K562 (cell line): Measurements from ENCODE around the gene DMXL1. TPM values are rescaled to one million over a fixed set of nuclear protein-coding genes. Genes with fewer than 3 reads are reported as not detected.

Source experiments
- ATAC-seq: fragments of 200-7000 bp; cut with Tn5 transposase; 3 replicates; pipeline ENCODE4 v1.9.1; 2020; ENCODE audit warnings: moderate library complexity
- BruUV-seq: library from RNA; stranded (reverse); fragments of 400-500 nt; replicated peaks from 2 replicates; lab custom pipeline; 2021; lab: Mats Ljungman, UMichigan
- CTCF ChIA-PET: fragments of 300-600 bp; formaldehyde crosslinking; extraction: SDS; loops from one replicate; lab custom pipeline; 2021; ENCODE audit warnings: low intra/inter-chr PET ratio; lab: Yijun Ruan, JAX
- POLR2A ChIA-PET: fragments of 300-600, 350-650 bp; sonication (Branson Sonifier 250); formaldehyde crosslinking; extraction: SDS; loops from one replicate; lab custom pipeline; 2021; ENCODE audit warnings: antibody characterized with exemption, inconsistent platforms; lab: Yijun Ruan, JAX
- DNase-seq, 4 experiments: peaks; one replicate each; pipeline versions ENCODE4 v3.0.0 to v3.0.0-alpha.2; 2011 to 2018; ENCODE audit warnings: low spot score in 3 of 4, mixed read lengths in 3 of 4; ENCODE audit errors: extremely low read depth in 1 of 4
- FAIRE-seq: peaks from 2 replicates; lab custom pipeline; 2011; peaks lifted over from hg19 to GRCh38; lab: Jason Lieb, UNC
- H2AFZ ChIP-seq: 2 replicates; pipeline ENCODE4 v1.6.0; 2011; ENCODE audit warnings: low read depth, low read length, control low read depth, inconsistent platforms
- H3K27ac ChIP-seq: fragments of 200-600 bp; 3 replicates; pipeline ENCODE4 v1.8.0; 2011; ENCODE audit warnings: low read depth, mild to moderate bottlenecking, control low read depth, inconsistent platforms, low read length, moderate library complexity, mixed read lengths; ENCODE audit errors: extremely low read depth
- H3K27me3 ChIP-seq, 2 experiments: fragments of 300-600 bp in 1 of 2; 2 replicates in 1 of 2; 3 replicates in 1 of 2; pipeline versions ENCODE4 v1.6.0 to v1.8.0; 2011; ENCODE audit warnings: inconsistent platforms in 2 of 2, low read length in 2 of 2, mild to moderate bottlenecking in 1 of 2, mixed read lengths in 1 of 2, moderate library complexity in 1 of 2; ENCODE audit not compliant: control insufficient read depth in 2 of 2, insufficient read depth in 2 of 2
- H3K36me3 ChIP-seq: fragments of 300-600 bp; 3 replicates; pipeline ENCODE4 v1.8.0; 2011; ENCODE audit warnings: mild to moderate bottlenecking, low read length, inconsistent platforms; ENCODE audit not compliant: control insufficient read depth, insufficient read depth
- H3K4me1 ChIP-seq, 2 experiments: fragments of 200-600 bp in 1 of 2; replicated peaks in 1 of 2; 2 replicates in 1 of 2; 3 replicates in 1 of 2; pipeline versions ENCODE4 v1.5.1 to v1.8.0; 2011; ENCODE audit warnings: inconsistent platforms in 2 of 2, low read length in 2 of 2, mild to moderate bottlenecking in 1 of 2, mixed read lengths in 1 of 2, moderate library complexity in 1 of 2; ENCODE audit not compliant: control insufficient read depth in 2 of 2, insufficient read depth in 2 of 2
- H3K4me2 ChIP-seq: 2 replicates; pipeline ENCODE4 v1.6.1; 2011; ENCODE audit warnings: low read length, control low read depth, inconsistent platforms, mixed read lengths; ENCODE audit not compliant: insufficient read depth
- H3K4me3 ChIP-seq: fragments of 200-600 bp; sonication (generic), shearing (Covaris generic); 2 replicates; pipeline ENCODE4 v1.5.1; 2016; ENCODE audit warnings: control low read depth, inconsistent platforms
- H3K79me2 ChIP-seq: fragments of 200-600 bp; 3 replicates; pipeline ENCODE4 v1.8.0; 2011; ENCODE audit warnings: low read length, inconsistent platforms; ENCODE audit not compliant: control insufficient read depth, insufficient read depth
- H3K9ac ChIP-seq, 2 experiments: 2 replicates each; pipeline versions ENCODE4 v1.6.0 to v1.6.1; 2011; ENCODE audit warnings: low read depth in 2 of 2, low read length in 2 of 2, control low read depth in 1 of 2, inconsistent platforms in 1 of 2, mild to moderate bottlenecking in 1 of 2, mixed read lengths in 1 of 2; ENCODE audit not compliant: insufficient read depth in 1 of 2
- H3K9me1 ChIP-seq: one replicate; pipeline ENCODE4 v1.6.0; 2011; ENCODE audit warnings: inconsistent platforms, mild to moderate bottlenecking, low read length, moderate library complexity; ENCODE audit not compliant: control insufficient read depth, insufficient read depth
- H3K9me3 ChIP-seq: replicated peaks from 2 replicates; pipeline ENCODE4 v1.5.1; 2011; ENCODE audit warnings: low read depth, low read length, inconsistent platforms; ENCODE audit not compliant: control insufficient read depth, insufficient read depth
- H4K20me1 ChIP-seq: replicated peaks from 2 replicates; pipeline ENCODE4 v1.6.1; 2011; ENCODE audit warnings: low read length, inconsistent platforms, mixed read lengths; ENCODE audit not compliant: control insufficient read depth, insufficient read depth
- ASH1L ChIP-seq: fragments of 450-650 bp; IDR thresholded peaks from 2 replicates; pipeline ENCODE4 v1.6.1; 2018; ENCODE audit warnings: borderline replicate concordance, mild to moderate bottlenecking, low read depth; ENCODE audit not compliant: partially characterized antibody
- C11orf30 ChIP-seq: fragments of 450-650 bp; IDR thresholded peaks from 2 replicates; pipeline ENCODE4 v1.6.1; 2016; ENCODE audit warnings: low read depth, mild to moderate bottlenecking
- FOXA1 ChIP-seq: fragments of 450-650 bp; IDR thresholded peaks from 2 replicates; pipeline ENCODE4 v1.6.1; 2016; ENCODE audit warnings: mild to moderate bottlenecking, borderline replicate concordance
- TAF1 ChIP-seq: IDR thresholded peaks from 2 replicates; pipeline ENCODE4 v1.6.1; 2011; ENCODE audit warnings: mild to moderate bottlenecking, low read length, moderate library complexity; ENCODE audit not compliant: insufficient read depth, control insufficient read depth, severe bottlenecking; ENCODE audit errors: extremely low read depth
- ZNF384 ChIP-seq: IDR thresholded peaks from 2 replicates; pipeline ENCODE4 v1.6.1; 2012; ENCODE audit warnings: low read depth, low read length, improper control_type of control experiment
- ZNF512 ChIP-seq: IDR thresholded peaks from 2 replicates; pipeline ENCODE4 v1.6.1; 2016; ENCODE audit warnings: missing genetic modification characterization, missing compliant biosample characterization
- ZNF57 ChIP-seq: fragments of 450-650 bp; formaldehyde crosslinking; IDR thresholded peaks from 2 replicates; pipeline ENCODE4 v1.4.0; 2020; ENCODE audit warnings: mild to moderate bottlenecking, moderate library complexity
- WGBS: fragments of 100-300 bp; shearing (Covaris generic); methylation state at CpG from one replicate; pipeline ENCODE4 v1.1.6; 2016; ENCODE audit warnings: low coverage, mixed read lengths; ENCODE audit not compliant: insufficient coverage; ENCODE audit errors: missing lambda C conversion rate; 5-methylcytosine and 5-hydroxymethylcytosine counted together
- in situ Hi-C: fragments of 300-500 bp; cut with MboI; formaldehyde crosslinking; loops from 4 replicates; pipeline ENCODE4 v1.15.0; 2018; ENCODE audit warnings: inconsistent platforms, mixed read lengths
- intact Hi-C: fragments of 100-400 bp; cut with micrococcal nuclease; formaldehyde crosslinking; loops from 2 replicates; pipeline ENCODE4 v1.14.2; 2022
- polyA plus RNA-seq, 8 experiments: library from polyadenylated mRNA; depleted of rRNA in 4 of 8; stranded (reverse) in 5 of 8; unstranded in 3 of 8; fragments of >200 nt; fragmentation: Nextera tagmentation in 2 of 8; fragmentation: Illumina TruSeq in 1 of 8; extraction: Ambion mirVana in 2 of 8; extraction: Trizol in 1 of 8; gene quantifications; 2 replicates each; pipeline versions ENCODE4 v1.2.1 to v1.2.3, GENCODE V29; 2011 to 2014; ENCODE audit warnings: inconsistent platforms in 1 of 8, missing spikeins in 1 of 8
- total RNA-seq, 7 experiments: library from RNA; depleted of rRNA in 6 of 7; stranded (reverse); fragments of >200 nt in 6 of 7; fragmentation: Illumina TruSeq in 2 of 7; extraction: Trizol in 2 of 7; gene quantifications; 2 replicates each; pipeline versions ENCODE4 v1.2.1 to v1.2.3, GENCODE V29; 2011 to 2021; ENCODE audit warnings: low replicate concordance in 1 of 7
- TF ChIP-seq, protein P1 (sequence below): fragments of 450-650 bp; formaldehyde crosslinking; IDR thresholded peaks from 2 replicates; pipeline ENCODE4 v1.4.0; 2022; ENCODE audit warnings: mild to moderate bottlenecking, moderate library complexity
- TF ChIP-seq, protein P2 (sequence below): fragments of 450-650 bp; IDR thresholded peaks from 2 replicates; pipeline ENCODE4 v1.6.1; 2016; ENCODE audit warnings: low read depth

DMXL1 gene
- total and polyA plus RNA-seq, 9 of the 15 experiments (the other 6 are each of a cell fraction or from before 2014, with no cell fraction given): 8.3 to 40.3 (median 30.6) TPM

DNA sequence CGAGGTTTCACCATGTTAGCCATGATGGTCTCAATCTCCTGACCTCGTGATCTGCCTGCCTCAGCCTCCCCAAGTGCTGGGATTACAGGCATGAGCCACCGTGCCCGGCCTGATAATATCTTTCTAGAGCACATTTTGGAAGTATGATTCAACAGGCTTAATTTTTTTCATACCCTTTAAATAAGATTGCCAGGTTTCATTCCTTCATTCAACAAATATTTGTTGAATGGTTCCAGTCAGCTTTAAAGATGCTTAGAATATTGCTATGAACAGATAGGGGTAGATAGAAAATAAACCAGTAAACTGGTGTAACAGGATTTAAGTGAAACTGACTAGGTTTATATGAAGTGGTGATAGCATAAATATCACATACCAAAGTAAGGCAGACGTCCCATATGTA is 41.3 kb downstream of the DMXL1 start (continued):
- TF ChIP-seq ZNF512 (tag) (no peak), TAF1 (no peak), ASH1L (no peak), FOXA1 (no peak), ZNF57 (CRISPR knock-in tag) (no peak)
- TF ChIP-seq, protein P1, sequence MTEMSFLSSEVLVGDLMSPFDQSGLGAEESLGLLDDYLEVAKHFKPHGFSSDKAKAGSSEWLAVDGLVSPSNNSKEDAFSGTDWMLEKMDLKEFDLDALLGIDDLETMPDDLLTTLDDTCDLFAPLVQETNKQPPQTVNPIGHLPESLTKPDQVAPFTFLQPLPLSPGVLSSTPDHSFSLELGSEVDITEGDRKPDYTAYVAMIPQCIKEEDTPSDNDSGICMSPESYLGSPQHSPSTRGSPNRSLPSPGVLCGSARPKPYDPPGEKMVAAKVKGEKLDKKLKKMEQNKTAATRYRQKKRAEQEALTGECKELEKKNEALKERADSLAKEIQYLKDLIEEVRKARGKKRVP: no peak
- TF ChIP-seq, all 486 proteins: peak for 0

DNA sequence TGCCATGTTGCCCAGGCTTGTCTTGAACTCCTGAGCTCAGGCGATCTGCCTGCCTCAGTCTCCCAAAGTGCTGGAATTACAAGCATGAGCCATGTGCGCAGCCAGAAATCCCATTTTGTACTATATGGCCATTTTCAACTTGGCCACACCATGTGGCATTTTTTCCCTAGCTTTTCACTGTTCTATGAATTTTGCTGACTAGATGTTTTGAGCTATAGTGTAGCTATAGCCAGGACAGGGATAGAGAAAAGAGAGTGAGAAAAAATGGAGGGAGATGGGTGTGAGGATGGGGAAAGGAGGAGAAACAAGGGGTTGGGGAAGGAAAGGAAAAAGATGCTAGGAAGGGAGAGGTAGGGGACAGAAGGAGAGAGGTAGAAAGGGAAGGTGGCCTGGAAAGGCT is 46.4 kb downstream of the DMXL1 start:
- intact Hi-C loops (no loop called here), in situ Hi-C loops (no loop called here)
- FAIRE-seq (no peak), DNase-seq (no peak), ATAC-seq (no peak)
- Histone ChIP-seq H3K79me2 (no peaks in the 10 kb centered on the region), H3K36me3 (peaks cover 63% of the 10 kb centered on the region; the same call in 2 of the 3 replicates), H3K27ac (no peak overlapping the region), H3K4me2 (no peak overlapping the region), H3K4me3 (no peak overlapping the region), H3K9me1 (no peaks in the 10 kb centered on the region), H3K9ac (no peak overlapping the region), H3K27me3 (no peaks in the 10 kb centered on the region), H3K9me3 (0 out of 2 replicates have a peak, but pooled peaks cover 2% of the 10 kb centered on the region), H3K4me1 (no peaks in the 10 kb centered on the region), H2AFZ (no peak overlapping the region), H4K20me1 (no peaks in the 10 kb centered on the region)
- BruUV-seq: no TSS peak
- CTCF ChIA-PET: no interaction called here
- POLR2A ChIA-PET: interaction anchor here (0.6 to 1.2 kb wide), 3 partner anchors 18 to 294 kb away, joined by 3 read pairs; no protein-coding TSS in a partner anchor
- 97% methylated on average over 2 of the region's 2 CpGs for WGBS
- peak; percentile 85 for TF ChIP-seq C11orf30
- no peak for TF ChIP-seq ZNF384
- TF ChIP-seq, protein P2, sequence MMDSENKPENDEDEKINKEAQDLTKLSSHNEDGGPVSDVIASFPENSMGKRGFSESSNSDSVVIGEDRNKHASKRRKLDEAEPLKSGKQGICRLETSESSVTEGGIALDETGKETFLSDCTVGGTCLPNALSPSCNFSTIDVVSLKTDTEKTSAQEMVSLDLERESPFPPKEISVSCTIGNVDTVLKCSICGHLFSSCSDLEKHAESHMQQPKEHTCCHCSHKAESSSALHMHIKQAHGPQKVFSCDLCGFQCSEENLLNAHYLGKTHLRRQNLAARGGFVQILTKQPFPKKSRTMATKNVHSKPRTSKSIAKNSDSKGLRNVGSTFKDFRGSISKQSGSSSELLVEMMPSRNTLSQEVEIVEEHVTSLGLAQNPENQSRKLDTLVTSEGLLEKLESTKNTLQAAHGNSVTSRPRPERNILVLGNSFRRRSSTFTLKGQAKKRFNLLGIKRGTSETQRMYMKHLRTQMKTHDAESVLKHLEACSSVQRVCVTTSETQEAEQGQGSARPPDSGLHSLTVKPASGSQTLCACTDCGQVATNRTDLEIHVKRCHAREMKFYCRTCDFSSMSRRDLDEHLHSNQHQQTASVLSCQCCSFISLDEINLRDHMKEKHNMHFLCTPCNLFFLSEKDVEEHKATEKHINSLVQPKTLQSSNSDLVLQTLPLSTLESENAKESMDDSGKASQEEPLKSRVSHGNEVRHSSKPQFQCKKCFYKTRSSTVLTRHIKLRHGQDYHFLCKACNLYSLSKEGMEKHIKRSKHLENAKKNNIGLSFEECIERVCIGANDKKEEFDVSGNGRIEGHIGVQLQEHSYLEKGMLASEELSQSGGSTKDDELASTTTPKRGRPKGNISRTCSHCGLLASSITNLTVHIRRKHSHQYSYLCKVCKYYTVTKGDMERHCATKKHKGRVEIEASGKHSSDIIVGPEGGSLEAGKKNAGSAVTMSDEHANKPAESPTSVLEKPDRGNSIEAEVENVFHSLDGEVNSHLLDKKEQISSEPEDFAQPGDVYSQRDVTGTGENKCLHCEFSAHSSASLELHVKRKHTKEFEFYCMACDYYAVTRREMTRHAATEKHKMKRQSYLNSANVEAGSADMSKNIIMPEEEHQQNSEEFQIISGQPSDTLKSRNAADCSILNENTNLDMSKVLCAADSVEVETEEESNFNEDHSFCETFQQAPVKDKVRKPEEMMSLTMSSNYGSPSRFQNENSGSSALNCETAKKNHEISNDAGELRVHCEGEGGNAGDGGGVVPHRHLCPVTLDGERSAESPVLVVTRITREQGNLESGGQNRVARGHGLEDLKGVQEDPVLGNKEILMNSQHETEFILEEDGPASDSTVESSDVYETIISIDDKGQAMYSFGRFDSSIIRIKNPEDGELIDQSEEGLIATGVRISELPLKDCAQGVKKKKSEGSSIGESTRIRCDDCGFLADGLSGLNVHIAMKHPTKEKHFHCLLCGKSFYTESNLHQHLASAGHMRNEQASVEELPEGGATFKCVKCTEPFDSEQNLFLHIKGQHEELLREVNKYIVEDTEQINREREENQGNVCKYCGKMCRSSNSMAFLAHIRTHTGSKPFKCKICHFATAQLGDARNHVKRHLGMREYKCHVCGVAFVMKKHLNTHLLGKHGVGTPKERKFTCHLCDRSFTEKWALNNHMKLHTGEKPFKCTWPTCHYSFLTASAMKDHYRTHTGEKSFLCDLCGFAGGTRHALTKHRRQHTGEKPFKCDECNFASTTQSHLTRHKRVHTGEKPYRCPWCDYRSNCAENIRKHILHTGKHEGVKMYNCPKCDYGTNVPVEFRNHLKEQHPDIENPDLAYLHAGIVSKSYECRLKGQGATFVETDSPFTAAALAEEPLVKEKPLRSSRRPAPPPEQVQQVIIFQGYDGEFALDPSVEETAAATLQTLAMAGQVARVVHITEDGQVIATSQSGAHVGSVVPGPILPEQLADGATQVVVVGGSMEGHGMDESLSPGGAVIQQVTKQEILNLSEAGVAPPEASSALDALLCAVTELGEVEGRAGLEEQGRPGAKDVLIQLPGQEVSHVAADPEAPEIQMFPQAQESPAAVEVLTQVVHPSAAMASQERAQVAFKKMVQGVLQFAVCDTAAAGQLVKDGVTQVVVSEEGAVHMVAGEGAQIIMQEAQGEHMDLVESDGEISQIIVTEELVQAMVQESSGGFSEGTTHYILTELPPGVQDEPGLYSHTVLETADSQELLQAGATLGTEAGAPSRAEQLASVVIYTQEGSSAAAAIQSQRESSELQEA: no peak
